ENCODE measurements around the gene C4BPB. TPM values are rescaled to one million over a fixed set of nuclear protein-coding genes. Genes with fewer than 3 reads are reported as not detected.

The C4BPB gene
- total RNA-seq, 1 donor, result 0.84 TPM

- Histone ChIP-seq H3K27me3 (ENCODE audit: insufficient read depth, low read length) (no peaks in the 10 kb centered on the region), H3K4me3 (ENCODE audit: low read length) (no peak overlapping the region), H3K4me1 (ENCODE audit: insufficient read depth, low read length) (peaks cover 59% of the 10 kb centered on the region), H3K9me3 (ENCODE audit: low read depth, low read length) (no peaks in the 10 kb centered on the region)
Observed at GRCh38 chr1:207054491-207054890, 34.2 kb upstream of the C4BPB start.

GRCh38 chr1:207055386-207056001, 33.2 kb upstream of the C4BPB start:
- peaks cover 65% of the 10 kb centered on the region for H3K4me1 ChIP-seq (ENCODE audit: insufficient read depth, low read length)
- H3K27me3 ChIP-seq (ENCODE audit: insufficient read depth, low read length), result no peaks in the 10 kb centered on the region
- H3K9me3 ChIP-seq (ENCODE audit: low read depth, low read length), result no peaks in the 10 kb centered on the region
- H3K4me3 ChIP-seq (ENCODE audit: low read length), result no peak overlapping the region

- peaks cover 57% of the 10 kb centered on the region for H3K4me1 ChIP-seq (ENCODE audit: insufficient read depth, low read length)
- H3K4me3 ChIP-seq (ENCODE audit: low read length), result no peak overlapping the region
- no peaks in the 10 kb centered on the region for H3K27me3 ChIP-seq (ENCODE audit: insufficient read depth, low read length)
- no peaks in the 10 kb centered on the region for H3K9me3 ChIP-seq (ENCODE audit: low read depth, low read length)
Observed at GRCh38 chr1:207056673-207057072, 32.0 kb upstream of the C4BPB start.

- Histone ChIP-seq H3K4me1 (ENCODE audit: insufficient read depth, low read length) (peaks cover 47% of the 10 kb centered on the region), H3K4me3 (ENCODE audit: low read length) (no peak overlapping the region), H3K27me3 (ENCODE audit: insufficient read depth, low read length) (no peaks in the 10 kb centered on the region), H3K9me3 (ENCODE audit: low read depth, low read length) (no peaks in the 10 kb centered on the region)
Observed at GRCh38 chr1:207058252-207058651, 30.4 kb upstream of the C4BPB start.

GRCh38 chr1:207058878-207059867, 29.5 kb upstream of the C4BPB start:
- H3K4me3 ChIP-seq (ENCODE audit: low read length), result no peak overlapping the region
- peaks cover 38% of the 10 kb centered on the region for H3K4me1 ChIP-seq (ENCODE audit: insufficient read depth, low read length)
- H3K27me3 ChIP-seq (ENCODE audit: insufficient read depth, low read length), result no peaks in the 10 kb centered on the region
- no peaks in the 10 kb centered on the region for H3K9me3 ChIP-seq (ENCODE audit: low read depth, low read length)

- H3K27me3 ChIP-seq (ENCODE audit: insufficient read depth, low read length), result no peaks in the 10 kb centered on the region
- no peak overlapping the region for H3K4me3 ChIP-seq (ENCODE audit: low read length)
- H3K4me1 ChIP-seq (ENCODE audit: insufficient read depth, low read length), result peaks cover 31% of the 10 kb centered on the region
- H3K9me3 ChIP-seq (ENCODE audit: low read depth, low read length), result no peaks in the 10 kb centered on the region
Observed at GRCh38 chr1:207059881-207060280, 28.8 kb upstream of the C4BPB start.

GRCh38 chr1:207060596-207060995, 28.1 kb upstream of the C4BPB start:
- Histone ChIP-seq H3K9me3 (ENCODE audit: low read depth, low read length) (no peaks in the 10 kb centered on the region), H3K27me3 (ENCODE audit: insufficient read depth, low read length) (no peaks in the 10 kb centered on the region), H3K4me1 (ENCODE audit: insufficient read depth, low read length) (peaks cover 24% of the 10 kb centered on the region), H3K4me3 (ENCODE audit: low read length) (no peak overlapping the region)

GRCh38 chr1:207062058-207062457, 26.6 kb upstream of the C4BPB start:
- Histone ChIP-seq H3K4me3 (ENCODE audit: low read length) (no peak overlapping the region), H3K9me3 (ENCODE audit: low read depth, low read length) (no peaks in the 10 kb centered on the region), H3K4me1 (ENCODE audit: insufficient read depth, low read length) (peaks cover 21% of the 10 kb centered on the region), H3K27me3 (ENCODE audit: insufficient read depth, low read length) (no peaks in the 10 kb centered on the region)

- Histone ChIP-seq H3K27me3 (ENCODE audit: insufficient read depth, low read length) (no peaks in the 10 kb centered on the region), H3K4me1 (ENCODE audit: insufficient read depth, low read length) (peaks cover 22% of the 10 kb centered on the region), H3K9me3 (ENCODE audit: low read depth, low read length) (no peaks in the 10 kb centered on the region), H3K4me3 (ENCODE audit: low read length) (no peak overlapping the region)
Observed at GRCh38 chr1:207063014-207063413, 25.6 kb upstream of the C4BPB start.

- H3K9me3 ChIP-seq (ENCODE audit: low read depth, low read length), result no peaks in the 10 kb centered on the region
- no peak overlapping the region for H3K4me3 ChIP-seq (ENCODE audit: low read length)
- H3K27me3 ChIP-seq (ENCODE audit: insufficient read depth, low read length), result no peaks in the 10 kb centered on the region
- H3K4me1 ChIP-seq (ENCODE audit: insufficient read depth, low read length), result peaks cover 20% of the 10 kb centered on the region
Observed at GRCh38 chr1:207064561-207064960, 24.1 kb upstream of the C4BPB start.

GRCh38 chr1:207067185-207067584, 21.5 kb upstream of the C4BPB start:
- Histone ChIP-seq H3K4me3 (ENCODE audit: low read length) (no peak overlapping the region), H3K9me3 (ENCODE audit: low read depth, low read length) (no peaks in the 10 kb centered on the region), H3K4me1 (ENCODE audit: insufficient read depth, low read length) (peaks cover 36% of the 10 kb centered on the region), H3K27me3 (ENCODE audit: insufficient read depth, low read length) (no peaks in the 10 kb centered on the region)

GRCh38 chr1:207067665-207068064, 21.0 kb upstream of the C4BPB start:
- H3K27me3 ChIP-seq (ENCODE audit: insufficient read depth, low read length), result no peaks in the 10 kb centered on the region
- peaks cover 39% of the 10 kb centered on the region for H3K4me1 ChIP-seq (ENCODE audit: insufficient read depth, low read length)
- no peaks in the 10 kb centered on the region for H3K9me3 ChIP-seq (ENCODE audit: low read depth, low read length)
- no peak overlapping the region for H3K4me3 ChIP-seq (ENCODE audit: low read length)

- no peak overlapping the region for H3K4me3 ChIP-seq (ENCODE audit: low read length)
- peaks cover 39% of the 10 kb centered on the region for H3K4me1 ChIP-seq (ENCODE audit: insufficient read depth, low read length)
- H3K27me3 ChIP-seq (ENCODE audit: insufficient read depth, low read length), result no peaks in the 10 kb centered on the region
- no peaks in the 10 kb centered on the region for H3K9me3 ChIP-seq (ENCODE audit: low read depth, low read length)
Observed at GRCh38 chr1:207069061-207069460, 19.6 kb upstream of the C4BPB start.

- Histone ChIP-seq H3K4me3 (ENCODE audit: low read length) (no peak overlapping the region), H3K4me1 (ENCODE audit: insufficient read depth, low read length) (peaks cover 39% of the 10 kb centered on the region), H3K9me3 (ENCODE audit: low read depth, low read length) (no peaks in the 10 kb centered on the region)
Observed at GRCh38 chr1:207069858-207070506, 18.7 kb upstream of the C4BPB start.

GRCh38 chr1:207070811-207071210, 17.8 kb upstream of the C4BPB start:
- Histone ChIP-seq H3K27me3 (ENCODE audit: insufficient read depth, low read length) (no peaks in the 10 kb centered on the region), H3K9me3 (ENCODE audit: low read depth, low read length) (no peaks in the 10 kb centered on the region), H3K4me3 (ENCODE audit: low read length) (no peak overlapping the region), H3K4me1 (ENCODE audit: insufficient read depth, low read length) (peaks cover 39% of the 10 kb centered on the region)

More at GRCh38 chr1:207069858-207070506, 18.7 kb upstream of the C4BPB start:
- H3K27me3 ChIP-seq (ENCODE audit: insufficient read depth, low read length), result no peaks in the 10 kb centered on the region
